ENCODE measurements around the gene TNFAIP2.

TNFAIP2 gene

DNA sequence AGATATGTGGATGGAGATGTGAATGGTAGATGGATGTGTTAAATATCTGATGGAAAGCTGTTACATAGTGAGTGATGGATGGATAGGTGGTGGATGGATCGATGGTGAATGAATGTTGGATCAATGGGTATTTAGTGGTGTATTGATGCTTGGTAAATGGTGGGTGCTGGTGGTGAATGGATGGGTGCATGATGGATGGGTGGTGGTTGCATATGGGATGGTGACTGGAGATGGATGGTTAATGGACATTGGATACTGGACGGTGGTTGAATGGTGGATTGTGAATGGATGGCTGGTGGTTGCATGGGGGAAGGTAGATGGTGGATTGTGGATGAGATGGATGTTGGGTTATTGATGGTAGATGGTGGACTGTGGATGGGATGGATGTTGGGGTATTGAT, 41.3 kb upstream of the TNFAIP2 start:
- Mint-ChIP-seq H3K9me3 (no peaks in the 10 kb centered on the region), H3K36me3 (ENCODE audit: low read depth) (no peaks in the 10 kb centered on the region), H3K4me1 (no peaks in the 10 kb centered on the region), H3K27me3 (ENCODE audit: low read depth, poor library complexity) (peaks cover 30% of the 10 kb centered on the region), H3K27ac (no peak overlapping the region), H3K4me3 (no peak overlapping the region)
- no peak for DNase-seq
- TF ChIP-seq, protein P1, sequence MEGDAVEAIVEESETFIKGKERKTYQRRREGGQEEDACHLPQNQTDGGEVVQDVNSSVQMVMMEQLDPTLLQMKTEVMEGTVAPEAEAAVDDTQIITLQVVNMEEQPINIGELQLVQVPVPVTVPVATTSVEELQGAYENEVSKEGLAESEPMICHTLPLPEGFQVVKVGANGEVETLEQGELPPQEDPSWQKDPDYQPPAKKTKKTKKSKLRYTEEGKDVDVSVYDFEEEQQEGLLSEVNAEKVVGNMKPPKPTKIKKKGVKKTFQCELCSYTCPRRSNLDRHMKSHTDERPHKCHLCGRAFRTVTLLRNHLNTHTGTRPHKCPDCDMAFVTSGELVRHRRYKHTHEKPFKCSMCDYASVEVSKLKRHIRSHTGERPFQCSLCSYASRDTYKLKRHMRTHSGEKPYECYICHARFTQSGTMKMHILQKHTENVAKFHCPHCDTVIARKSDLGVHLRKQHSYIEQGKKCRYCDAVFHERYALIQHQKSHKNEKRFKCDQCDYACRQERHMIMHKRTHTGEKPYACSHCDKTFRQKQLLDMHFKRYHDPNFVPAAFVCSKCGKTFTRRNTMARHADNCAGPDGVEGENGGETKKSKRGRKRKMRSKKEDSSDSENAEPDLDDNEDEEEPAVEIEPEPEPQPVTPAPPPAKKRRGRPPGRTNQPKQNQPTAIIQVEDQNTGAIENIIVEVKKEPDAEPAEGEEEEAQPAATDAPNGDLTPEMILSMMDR (IDR thresholded peaks at IDR 0.05) = no peak

DNA sequence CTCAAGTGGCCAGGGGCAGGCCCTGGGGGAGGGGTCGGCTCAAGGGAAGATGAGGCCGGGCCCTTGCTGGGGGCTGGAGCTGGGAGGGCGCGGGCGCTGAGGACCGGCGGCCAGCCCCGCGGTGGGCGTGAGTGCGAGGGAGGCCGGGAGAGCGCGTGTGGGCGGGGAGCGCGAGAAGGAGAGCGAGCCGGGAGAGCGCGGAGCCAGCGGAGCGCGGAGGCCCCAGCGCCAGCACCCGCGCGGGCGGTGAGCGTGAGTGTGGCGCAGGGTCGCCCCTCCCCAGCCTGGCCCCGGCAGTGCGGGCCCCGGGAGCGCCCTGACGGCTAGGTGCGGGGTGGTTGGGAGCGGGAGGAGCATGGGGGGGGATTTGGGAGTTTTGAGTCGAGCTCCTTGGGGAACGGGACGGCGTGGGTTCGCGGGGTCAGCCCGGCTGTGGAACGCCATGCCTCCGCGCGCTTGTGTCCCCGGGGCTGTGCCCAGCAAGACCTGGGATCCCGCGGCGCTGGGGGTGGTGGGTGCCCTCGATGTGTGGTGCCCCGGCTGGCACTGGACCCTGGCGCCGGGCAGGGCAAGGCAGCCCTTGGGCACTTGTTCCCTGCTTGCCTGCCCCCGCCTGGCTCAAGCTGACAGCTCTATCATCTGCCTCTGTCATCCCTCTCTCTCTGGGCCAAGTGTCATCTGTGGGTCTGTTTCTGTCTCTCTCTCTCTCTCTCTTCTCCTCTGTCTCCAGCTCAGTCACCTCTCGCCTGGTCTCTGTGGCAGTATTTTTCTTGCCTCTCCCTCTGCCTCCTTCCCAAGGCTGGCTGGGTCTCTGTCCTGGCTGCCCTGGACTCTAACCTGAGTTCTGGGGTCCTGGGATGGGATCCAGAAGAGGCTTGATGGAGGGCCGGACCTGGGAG, 39.0 kb upstream of the TNFAIP2 start, which contains the start of gene LBHD2:
Gene LBHD2, plus strand, starts transcription at position 190 of the 899 bp plus-strand sequence. CDS start 1,803 bp downstream, outside the sequence.
- H3K27me3 Mint-ChIP-seq (ENCODE audit: low read depth, poor library complexity) = peaks cover 27% of the 10 kb centered on the region
- H3K4me3 Mint-ChIP-seq = peak within 1 kb of the TSS; percentile 14
- no peak within 1 kb of the TSS for H3K27ac Mint-ChIP-seq
- H3K36me3 Mint-ChIP-seq (ENCODE audit: low read depth) = no peaks in the 10 kb centered on the region
- H3K4me1 Mint-ChIP-seq = no peaks in the 10 kb centered on the region
- H3K9me3 Mint-ChIP-seq = no peaks in the 10 kb centered on the region
- DNase-seq = peak; percentile 56
- TF ChIP-seq, protein P1 (IDR thresholded peaks at IDR 0.05) = no peak

DNA sequence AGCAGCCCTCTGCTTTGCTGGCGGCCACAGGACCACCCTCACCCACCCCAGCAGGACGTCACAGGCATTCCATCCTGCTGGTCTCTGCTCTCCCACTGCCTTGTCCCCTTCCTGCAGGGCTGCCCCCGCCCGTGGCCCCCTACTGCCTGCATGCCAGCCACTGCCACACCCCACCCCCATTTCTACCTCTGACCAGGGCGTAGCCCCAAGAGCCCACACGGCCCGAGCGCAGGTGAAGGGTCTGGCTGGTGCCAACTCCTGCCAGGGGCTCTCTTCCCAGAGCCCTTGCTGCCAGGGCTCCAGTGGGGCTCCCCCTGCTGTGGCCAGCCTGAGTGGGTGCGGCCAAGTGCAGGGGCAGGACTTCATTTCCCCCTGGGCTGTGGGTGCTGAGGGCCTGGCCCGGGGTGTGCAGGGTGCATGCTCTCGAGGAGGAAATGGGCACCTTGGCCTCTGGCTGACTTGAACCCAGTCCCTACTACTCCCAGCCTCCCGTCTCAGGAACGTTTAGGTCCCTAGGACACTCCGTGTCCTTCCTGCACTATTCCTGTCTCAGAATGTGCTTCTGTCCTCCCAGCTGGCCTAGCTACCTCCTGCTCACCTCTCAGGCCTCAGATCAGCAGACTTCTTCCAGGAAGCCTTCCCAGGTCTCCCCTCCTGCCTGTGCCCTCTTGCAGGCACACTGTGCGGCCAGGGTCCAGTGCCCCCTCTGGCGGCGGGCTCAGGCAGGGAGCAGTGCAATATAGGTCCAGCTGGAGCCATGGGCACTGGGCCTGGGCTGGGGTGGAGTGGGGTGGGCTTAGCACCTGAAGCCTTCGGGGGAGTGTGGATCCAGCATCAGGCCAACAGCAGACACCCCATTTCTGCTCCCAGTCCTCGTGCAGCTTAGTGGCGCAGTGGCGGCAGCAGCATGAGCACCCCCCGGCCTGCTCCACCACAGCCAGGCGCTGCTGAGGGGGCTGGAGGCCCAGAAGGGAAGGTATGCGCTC, 37.9 kb upstream of the TNFAIP2 start:
- Mint-ChIP-seq H3K4me1 (no peaks in the 10 kb centered on the region), H3K4me3 (no peak overlapping the region), H3K9me3 (no peaks in the 10 kb centered on the region), H3K36me3 (ENCODE audit: low read depth) (no peaks in the 10 kb centered on the region), H3K27me3 (ENCODE audit: low read depth, poor library complexity) (peaks cover 34% of the 10 kb centered on the region), H3K27ac (no peak overlapping the region)
- DNase-seq = no peak
- TF ChIP-seq, protein P1 (IDR thresholded peaks at IDR 0.05) = peak; percentile 16

DNA sequence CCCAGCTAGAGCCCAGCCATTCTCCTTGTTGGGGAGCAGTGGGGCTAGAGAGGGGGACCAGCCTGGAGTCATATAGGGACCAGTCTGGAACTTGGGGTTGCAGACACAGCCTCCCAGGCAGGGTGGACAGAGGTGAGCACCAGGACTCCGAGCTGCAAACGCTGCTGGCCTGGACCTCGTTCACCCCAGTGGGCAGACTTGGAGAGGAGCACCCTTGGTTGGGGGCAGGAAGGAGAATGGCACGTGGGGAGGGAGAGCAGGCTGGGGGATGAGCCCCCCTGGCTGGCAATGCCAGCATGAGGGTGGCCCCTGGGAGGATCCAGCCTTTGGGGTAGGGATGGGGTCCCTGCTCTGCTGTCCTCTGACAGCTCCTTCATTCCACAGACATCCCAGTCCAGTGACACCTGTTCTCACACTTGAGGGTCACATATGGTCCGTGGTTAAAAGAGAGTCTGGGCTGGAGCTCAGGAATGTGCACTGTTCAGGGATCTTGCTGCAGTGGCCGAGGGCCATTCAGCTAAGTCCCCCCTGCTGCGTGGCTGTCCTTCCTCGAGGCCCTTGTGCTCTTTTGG, 36.4 kb upstream of the TNFAIP2 start:
- TF ChIP-seq, protein P1 (IDR thresholded peaks at IDR 0.05) = no peak
- H3K4me3 Mint-ChIP-seq = no peak overlapping the region
- no peaks in the 10 kb centered on the region for H3K9me3 Mint-ChIP-seq
- H3K27ac Mint-ChIP-seq = no peak overlapping the region
- H3K36me3 Mint-ChIP-seq (ENCODE audit: low read depth) = no peaks in the 10 kb centered on the region
- peaks cover 4% of the 10 kb centered on the region for H3K4me1 Mint-ChIP-seq
- peaks cover 41% of the 10 kb centered on the region for H3K27me3 Mint-ChIP-seq (ENCODE audit: low read depth, poor library complexity)
- no peak for DNase-seq

DNA sequence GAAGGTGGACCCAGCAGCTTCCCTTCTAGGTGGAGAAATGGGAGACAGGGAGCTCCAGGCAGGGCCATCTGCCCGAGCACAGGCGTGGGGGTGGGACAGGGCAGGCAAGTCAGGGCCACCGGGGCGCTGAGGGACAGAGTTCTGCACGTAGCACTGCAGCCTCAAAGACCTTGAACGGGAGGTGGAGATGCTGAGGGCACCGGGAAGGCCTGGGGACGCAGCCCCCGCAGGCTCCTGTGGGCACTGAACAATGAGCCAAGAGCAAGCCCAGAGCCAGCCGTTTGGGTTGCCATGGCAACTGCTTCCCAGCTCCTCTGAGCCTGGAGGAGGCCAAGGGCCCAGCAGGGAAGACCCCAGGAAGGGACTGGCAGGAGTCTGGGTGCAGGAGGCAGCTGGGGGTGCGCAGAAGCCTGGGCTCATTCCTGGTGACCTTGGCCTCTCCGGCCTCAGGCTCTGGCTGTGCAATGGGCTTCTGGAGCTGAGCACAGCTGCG, 35.9 kb upstream of the TNFAIP2 start:
- TF ChIP-seq, protein P1 (IDR thresholded peaks at IDR 0.05) = no peak
- Mint-ChIP-seq H3K27ac (no peak overlapping the region), H3K4me1 (peaks cover 4% of the 10 kb centered on the region), H3K27me3 (ENCODE audit: low read depth, poor library complexity) (peaks cover 41% of the 10 kb centered on the region), H3K4me3 (no peak overlapping the region), H3K9me3 (no peaks in the 10 kb centered on the region), H3K36me3 (ENCODE audit: low read depth) (no peaks in the 10 kb centered on the region)
- peak; percentile 53 for DNase-seq
